Sigmoid colon (tissue), 4 donors: Measurements from ENCODE around the gene CLCN4.

ENCODE experiments used
- POLR2A ChIP-seq, 2 donors: fragments of 450-650 bp; IDR thresholded peaks; one replicate each; pipeline ENCODE4 v1.6.1; 2016; ENCODE audit warnings: antibody characterized with exemption in 2 of 2, mild to moderate bottlenecking in 2 of 2, moderate library complexity in 2 of 2
- POLR2AphosphoS5 ChIP-seq, 4 donors: sonication (generic); formaldehyde crosslinking; IDR thresholded peaks; one replicate each; pipeline ENCODE4 v1.6.1; 2017; ENCODE audit warnings: antibody characterized with exemption in 4 of 4
- TF ChIP-seq, protein P1 (sequence below), 4 experiments: fragments of 450-650 bp in 3 of 4; fragments of 200-600 bp in 1 of 4; IDR thresholded peaks; one replicate each; pipeline ENCODE4 v1.5.1; 2016 to 2019; ENCODE audit warnings: antibody characterized with exemption in 4 of 4, mild to moderate bottlenecking in 3 of 4, moderate library complexity in 2 of 4

DNA sequence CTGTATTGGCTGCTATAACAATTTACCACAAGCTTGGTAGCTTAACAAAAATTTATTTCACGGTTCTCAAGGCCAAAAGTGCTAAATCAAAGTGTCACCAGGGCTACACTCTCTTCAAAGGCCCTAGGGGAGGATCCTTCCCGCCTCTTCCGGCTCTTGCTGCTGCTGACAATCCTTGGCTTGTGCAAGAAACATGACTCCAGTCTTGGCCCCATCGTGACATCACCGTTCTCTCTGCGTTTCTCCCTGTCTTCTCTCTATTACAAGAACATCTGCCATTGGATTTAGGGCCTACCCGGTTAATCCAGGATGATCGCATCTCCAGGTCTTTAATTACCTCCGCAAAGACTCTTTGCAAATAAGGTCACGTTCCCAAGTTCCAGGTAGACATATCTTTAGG lies 10.4 kb upstream of the CLCN4 start:
- TF ChIP-seq, protein P1, sequence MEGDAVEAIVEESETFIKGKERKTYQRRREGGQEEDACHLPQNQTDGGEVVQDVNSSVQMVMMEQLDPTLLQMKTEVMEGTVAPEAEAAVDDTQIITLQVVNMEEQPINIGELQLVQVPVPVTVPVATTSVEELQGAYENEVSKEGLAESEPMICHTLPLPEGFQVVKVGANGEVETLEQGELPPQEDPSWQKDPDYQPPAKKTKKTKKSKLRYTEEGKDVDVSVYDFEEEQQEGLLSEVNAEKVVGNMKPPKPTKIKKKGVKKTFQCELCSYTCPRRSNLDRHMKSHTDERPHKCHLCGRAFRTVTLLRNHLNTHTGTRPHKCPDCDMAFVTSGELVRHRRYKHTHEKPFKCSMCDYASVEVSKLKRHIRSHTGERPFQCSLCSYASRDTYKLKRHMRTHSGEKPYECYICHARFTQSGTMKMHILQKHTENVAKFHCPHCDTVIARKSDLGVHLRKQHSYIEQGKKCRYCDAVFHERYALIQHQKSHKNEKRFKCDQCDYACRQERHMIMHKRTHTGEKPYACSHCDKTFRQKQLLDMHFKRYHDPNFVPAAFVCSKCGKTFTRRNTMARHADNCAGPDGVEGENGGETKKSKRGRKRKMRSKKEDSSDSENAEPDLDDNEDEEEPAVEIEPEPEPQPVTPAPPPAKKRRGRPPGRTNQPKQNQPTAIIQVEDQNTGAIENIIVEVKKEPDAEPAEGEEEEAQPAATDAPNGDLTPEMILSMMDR (IDR thresholded peaks at IDR 0.05): no peak
- TF ChIP-seq POLR2AphosphoS5 (IDR thresholded peaks at IDR 0.05) (no peak), POLR2A (IDR thresholded peaks at IDR 0.05) (no peak)
